22Rv1 (cell line): Measurements from ENCODE around the gene LIMK2.

ENCODE experiments used
- H3K27ac ChIP-seq: fragments of 450-650 bp; 2 replicates; pipeline ENCODE4 v1.5.1; 2017
- CTCF ChIP-seq: fragments of 450-650 bp; IDR thresholded peaks from 2 replicates; pipeline ENCODE4 v1.5.1; 2017; ENCODE audit warnings: mild to moderate bottlenecking
- ZFX ChIP-seq: fragments of 450-650 bp; IDR thresholded peaks from 2 replicates; pipeline ENCODE4 v1.6.1; 2017; ENCODE audit warnings: antibody characterized with exemption, borderline replicate concordance

LIMK2 gene

GRCh38 chr22:31211862-31212730, at the start of gene LIMK2:
LIMK2 (plus strand) TSS chr22:31212298; CDS start chr22:31212409, 111 bp downstream.
- TF ChIP-seq CTCF (peak; percentile 97), ZFX (no peak)
- H3K27ac ChIP-seq, result peak within 1 kb of the TSS; percentile 80

- peak overlapping the region; percentile 100 for H3K27ac ChIP-seq
- TF ChIP-seq ZFX (no peak), CTCF (no peak)
Measured at GRCh38 chr22:31170971-31171370, 41.1 kb upstream of the LIMK2 start.

- H3K27ac ChIP-seq, result peak overlapping the region; percentile 100
Measured at GRCh38 chr22:31171734-31172133, 40.4 kb upstream of the LIMK2 start.

GRCh38 chr22:31173386-31174145, 38.5 kb upstream of the LIMK2 start:
- TF ChIP-seq ZFX, result no peak
- TF ChIP-seq CTCF, result no peak
- H3K27ac ChIP-seq, result peak overlapping the region; percentile 100

- H3K27ac ChIP-seq, result peak overlapping the region; percentile 100
- TF ChIP-seq ZFX (no peak), CTCF (no peak)
Measured at GRCh38 chr22:31176923-31177322, 35.2 kb upstream of the LIMK2 start.

GRCh38 chr22:31177420-31178162, 34.5 kb upstream of the LIMK2 start:
- no peak for TF ChIP-seq CTCF
- TF ChIP-seq ZFX, result no peak
- peak overlapping the region; percentile 100 for H3K27ac ChIP-seq

GRCh38 chr22:31178859-31179258, 33.2 kb upstream of the LIMK2 start:
- TF ChIP-seq CTCF (no peak), ZFX (no peak)
- H3K27ac ChIP-seq, result peak overlapping the region; percentile 100
